SK-N-SH treated with all-trans-retinoic acid at 6 μM for 48 hours (cell line): Measurements from ENCODE around the gene KIF23.

Experiments used
- ATAC-seq: fragments of 200-7000 bp; cut with Tn5 transposase; 3 replicates; pipeline ENCODE4 v1.9.1; 2020; ENCODE audit warnings: mild to moderate bottlenecking, moderate library complexity
- ARNTL ChIP-seq: fragments of 450-650 bp; formaldehyde crosslinking; IDR thresholded peaks from 2 replicates; pipeline ENCODE4 v1.5.0; 2020; ENCODE audit warnings: low read depth, mild to moderate bottlenecking, moderate library complexity, borderline replicate concordance
- BACH2 ChIP-seq: fragments of 250-450 bp; sonication (Bioruptor Pico); IDR thresholded peaks from 2 replicates; pipeline ENCODE4 v1.9.0; 2021; ENCODE audit warnings: mild to moderate bottlenecking, borderline replicate concordance
- CSDC2 ChIP-seq: fragments of 250-450 bp; sonication (Bioruptor Pico); IDR thresholded peaks from 2 replicates; pipeline ENCODE4 v1.5.0; 2020; ENCODE audit warnings: mild to moderate bottlenecking, moderate library complexity
- ESRRG ChIP-seq: fragments of 250-450 bp; sonication (Bioruptor Pico); IDR thresholded peaks from 2 replicates; pipeline ENCODE4 v1.6.1; 2021; ENCODE audit warnings: mild to moderate bottlenecking
- GLIS3 ChIP-seq: fragments of 250-450 bp; sonication (Bioruptor Pico); IDR thresholded peaks from 2 replicates; pipeline ENCODE4 v1.5.0; 2020; ENCODE audit warnings: mild to moderate bottlenecking, moderate library complexity
- ISL1 ChIP-seq: fragments of 250-450 bp; sonication (Bioruptor Pico); IDR thresholded peaks from 2 replicates; pipeline ENCODE4 v2.1.2; 2022; ENCODE audit warnings: mild to moderate bottlenecking, moderate library complexity
- OSR1 ChIP-seq: fragments of 250-450 bp; sonication (Bioruptor Pico); IDR thresholded peaks from 2 replicates; pipeline ENCODE4 v1.8.0; 2022; ENCODE audit warnings: moderate library complexity, mild to moderate bottlenecking, inconsistent platforms
- PPARA ChIP-seq: fragments of 250-450 bp; sonication (Bioruptor Pico); IDR thresholded peaks from 2 replicates; pipeline ENCODE4 v1.5.0; 2020; ENCODE audit warnings: mild to moderate bottlenecking, borderline replicate concordance
- RARB ChIP-seq: fragments of 250-450 bp; sonication (Bioruptor Pico); IDR thresholded peaks from 2 replicates; pipeline ENCODE4 v1.8.0; 2021; ENCODE audit warnings: mild to moderate bottlenecking, moderate library complexity
- TCF4 ChIP-seq: fragments of 250-450 bp; sonication (Bioruptor Pico); IDR thresholded peaks from 2 replicates; pipeline ENCODE4 v1.8.0; 2021; ENCODE audit warnings: mild to moderate bottlenecking, moderate library complexity, borderline replicate concordance
- TOX ChIP-seq: fragments of 250-450 bp; sonication (Bioruptor Pico); IDR thresholded peaks from 2 replicates; pipeline ENCODE4 v1.8.0; 2021; ENCODE audit warnings: mild to moderate bottlenecking, moderate library complexity, borderline replicate concordance
- ZC3H10 ChIP-seq: fragments of 250-450 bp; sonication (Bioruptor Pico); IDR thresholded peaks from 2 replicates; pipeline ENCODE4 v1.5.1; 2021; ENCODE audit warnings: mild to moderate bottlenecking, moderate library complexity
- ZFP3 ChIP-seq: fragments of 250-450 bp; sonication (Bioruptor Pico); IDR thresholded peaks from 2 replicates; pipeline ENCODE4 v1.5.0; 2020; ENCODE audit warnings: mild to moderate bottlenecking, moderate library complexity
- ZFP30 ChIP-seq: fragments of 450-650 bp; formaldehyde crosslinking; IDR thresholded peaks from 2 replicates; pipeline ENCODE4 v1.5.0; 2022; ENCODE audit warnings: mild to moderate bottlenecking, moderate library complexity
- ZNF565 ChIP-seq: fragments of 450-650 bp; formaldehyde crosslinking; conservative IDR thresholded peaks from 2 replicates; pipeline ENCODE4 v1.5.0; 2020; ENCODE audit warnings: low read depth, mild to moderate bottlenecking, moderate library complexity
- ZNF70 ChIP-seq: fragments of 450-650 bp; formaldehyde crosslinking; IDR thresholded peaks from 2 replicates; pipeline ENCODE4 v1.5.0; 2020; ENCODE audit warnings: mild to moderate bottlenecking, moderate library complexity
- ZNF8 ChIP-seq: fragments of 450-650 bp; formaldehyde crosslinking; IDR thresholded peaks from 2 replicates; pipeline ENCODE4 v1.5.0; 2020; ENCODE audit warnings: mild to moderate bottlenecking, moderate library complexity
- TF ChIP-seq, protein P1 (sequence below): fragments of 250-450 bp; sonication (Bioruptor Pico); IDR thresholded peaks from 2 replicates; pipeline ENCODE4 v1.5.1; 2020; ENCODE audit warnings: low read depth, mild to moderate bottlenecking, moderate library complexity
- TF ChIP-seq, protein P2 (sequence below): fragments of 250-450 bp; sonication (Bioruptor Pico); IDR thresholded peaks from 2 replicates; pipeline ENCODE4 v1.8.0; 2020; ENCODE audit warnings: mild to moderate bottlenecking, moderate library complexity, borderline replicate concordance
- TF ChIP-seq, protein P3 (sequence below): fragments of 250-450 bp; sonication (Bioruptor Pico); IDR thresholded peaks from 2 replicates; pipeline ENCODE4 v1.5.1; 2021; ENCODE audit warnings: mild to moderate bottlenecking, moderate library complexity
- TF ChIP-seq, protein P4 (sequence below): fragments of 250-450 bp; sonication (Bioruptor Pico); IDR thresholded peaks from 2 replicates; pipeline ENCODE4 v1.8.0; 2021; ENCODE audit warnings: low read depth, mild to moderate bottlenecking, moderate library complexity, borderline replicate concordance

KIF23 gene

DNA sequence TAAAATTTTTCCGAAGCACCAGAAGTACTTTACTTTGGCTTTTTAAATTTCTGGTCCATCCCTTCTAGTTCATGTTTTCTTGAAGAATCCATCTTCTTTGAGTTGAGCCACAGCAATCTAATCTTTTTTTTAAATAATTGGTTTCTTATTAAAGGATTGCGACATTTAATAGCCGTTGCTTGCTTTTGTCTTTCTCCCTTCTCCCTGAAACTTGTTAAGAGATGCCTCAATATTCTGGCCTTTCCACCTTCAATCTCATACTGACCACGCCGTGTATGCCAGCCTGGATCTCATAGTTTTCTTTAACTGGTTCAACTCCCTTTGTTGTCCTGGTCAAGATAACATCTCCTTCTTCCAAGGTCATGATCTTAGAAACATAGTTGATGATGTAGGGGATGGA is 20.1 kb downstream of the KIF23 start:
- TF ChIP-seq, protein P1, sequence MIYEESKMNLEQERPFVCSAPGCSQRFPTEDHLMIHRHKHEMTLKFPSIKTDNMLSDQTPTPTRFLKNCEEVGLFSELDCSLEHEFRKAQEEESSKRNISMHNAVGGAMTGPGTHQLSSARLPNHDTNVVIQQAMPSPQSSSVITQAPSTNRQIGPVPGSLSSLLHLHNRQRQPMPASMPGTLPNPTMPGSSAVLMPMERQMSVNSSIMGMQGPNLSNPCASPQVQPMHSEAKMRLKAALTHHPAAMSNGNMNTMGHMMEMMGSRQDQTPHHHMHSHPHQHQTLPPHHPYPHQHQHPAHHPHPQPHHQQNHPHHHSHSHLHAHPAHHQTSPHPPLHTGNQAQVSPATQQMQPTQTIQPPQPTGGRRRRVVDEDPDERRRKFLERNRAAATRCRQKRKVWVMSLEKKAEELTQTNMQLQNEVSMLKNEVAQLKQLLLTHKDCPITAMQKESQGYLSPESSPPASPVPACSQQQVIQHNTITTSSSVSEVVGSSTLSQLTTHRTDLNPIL (CRISPR knock-in tag) = no peak
- no peak for TF ChIP-seq ZNF8 (CRISPR knock-in tag)
- TF ChIP-seq ISL1 (CRISPR knock-in tag) = no peak
- TF ChIP-seq PPARA = no peak
- no peak for TF ChIP-seq ESRRG (CRISPR knock-in tag)
- TF ChIP-seq ZFP30 (CRISPR knock-in tag) = no peak
- no peak for TF ChIP-seq OSR1 (CRISPR knock-in tag)
- TF ChIP-seq, protein P2, sequence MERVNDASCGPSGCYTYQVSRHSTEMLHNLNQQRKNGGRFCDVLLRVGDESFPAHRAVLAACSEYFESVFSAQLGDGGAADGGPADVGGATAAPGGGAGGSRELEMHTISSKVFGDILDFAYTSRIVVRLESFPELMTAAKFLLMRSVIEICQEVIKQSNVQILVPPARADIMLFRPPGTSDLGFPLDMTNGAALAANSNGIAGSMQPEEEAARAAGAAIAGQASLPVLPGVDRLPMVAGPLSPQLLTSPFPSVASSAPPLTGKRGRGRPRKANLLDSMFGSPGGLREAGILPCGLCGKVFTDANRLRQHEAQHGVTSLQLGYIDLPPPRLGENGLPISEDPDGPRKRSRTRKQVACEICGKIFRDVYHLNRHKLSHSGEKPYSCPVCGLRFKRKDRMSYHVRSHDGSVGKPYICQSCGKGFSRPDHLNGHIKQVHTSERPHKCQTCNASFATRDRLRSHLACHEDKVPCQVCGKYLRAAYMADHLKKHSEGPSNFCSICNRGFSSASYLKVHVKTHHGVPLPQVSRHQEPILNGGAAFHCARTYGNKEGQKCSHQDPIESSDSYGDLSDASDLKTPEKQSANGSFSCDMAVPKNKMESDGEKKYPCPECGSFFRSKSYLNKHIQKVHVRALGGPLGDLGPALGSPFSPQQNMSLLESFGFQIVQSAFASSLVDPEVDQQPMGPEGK (CRISPR knock-in tag) = no peak
- TF ChIP-seq, protein P3, sequence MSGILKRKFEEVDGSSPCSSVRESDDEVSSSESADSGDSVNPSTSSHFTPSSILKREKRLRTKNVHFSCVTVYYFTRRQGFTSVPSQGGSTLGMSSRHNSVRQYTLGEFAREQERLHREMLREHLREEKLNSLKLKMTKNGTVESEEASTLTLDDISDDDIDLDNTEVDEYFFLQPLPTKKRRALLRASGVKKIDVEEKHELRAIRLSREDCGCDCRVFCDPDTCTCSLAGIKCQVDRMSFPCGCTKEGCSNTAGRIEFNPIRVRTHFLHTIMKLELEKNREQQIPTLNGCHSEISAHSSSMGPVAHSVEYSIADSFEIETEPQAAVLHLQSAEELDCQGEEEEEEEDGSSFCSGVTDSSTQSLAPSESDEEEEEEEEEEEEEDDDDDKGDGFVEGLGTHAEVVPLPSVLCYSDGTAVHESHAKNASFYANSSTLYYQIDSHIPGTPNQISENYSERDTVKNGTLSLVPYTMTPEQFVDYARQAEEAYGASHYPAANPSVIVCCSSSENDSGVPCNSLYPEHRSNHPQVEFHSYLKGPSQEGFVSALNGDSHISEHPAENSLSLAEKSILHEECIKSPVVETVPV (CRISPR knock-in tag) = no peak
- no peak for TF ChIP-seq ZNF70 (CRISPR knock-in tag)
- no peak for ATAC-seq

DNA sequence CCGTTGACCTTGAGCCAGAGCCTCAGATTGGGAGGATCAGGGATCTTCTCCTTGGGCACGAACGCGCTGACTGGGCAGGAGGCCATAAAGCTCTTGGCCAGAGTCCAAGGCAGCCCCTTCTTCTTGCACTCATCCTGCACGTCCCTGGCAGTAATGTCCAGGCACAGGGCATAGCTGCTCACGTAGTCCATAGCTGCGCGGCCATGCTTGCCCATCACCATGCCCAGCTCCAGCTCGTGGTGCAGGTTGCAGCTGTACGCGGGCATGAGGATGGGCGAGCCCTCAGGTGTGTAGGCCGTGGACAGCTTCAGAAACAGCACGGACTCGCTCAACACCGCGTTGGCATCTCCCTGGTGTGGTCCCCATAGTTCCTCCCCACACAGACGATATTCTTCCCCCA is 20.5 kb downstream of the KIF23 start:
- no peak for ATAC-seq
- TF ChIP-seq ZFP30 (CRISPR knock-in tag) (no peak), CSDC2 (CRISPR knock-in tag) (no peak), ZNF70 (CRISPR knock-in tag) (no peak), ZNF8 (CRISPR knock-in tag) (no peak)
- TF ChIP-seq, all 23 proteins: peak for 0

DNA sequence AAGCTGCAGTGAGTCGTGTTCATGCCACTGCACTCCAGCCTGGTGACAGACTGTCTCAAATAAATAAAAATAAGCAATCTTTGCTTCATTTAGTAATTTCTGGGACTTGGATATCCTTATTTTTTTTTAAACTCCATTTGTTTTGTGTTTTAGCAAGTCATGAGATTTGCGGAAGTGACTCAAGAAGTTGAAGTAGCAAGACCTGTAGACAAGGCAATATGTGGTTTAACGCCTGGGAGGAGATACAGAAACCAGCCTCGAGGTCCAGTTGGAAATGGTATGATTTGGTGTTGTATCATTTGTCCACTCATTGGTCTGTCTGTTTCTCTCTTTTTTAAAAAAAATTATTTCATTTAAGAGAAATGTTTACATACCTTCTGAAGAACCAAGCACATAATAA is 21.8 kb downstream of the KIF23 start:
- ATAC-seq = no peak
- TF ChIP-seq, protein P4, sequence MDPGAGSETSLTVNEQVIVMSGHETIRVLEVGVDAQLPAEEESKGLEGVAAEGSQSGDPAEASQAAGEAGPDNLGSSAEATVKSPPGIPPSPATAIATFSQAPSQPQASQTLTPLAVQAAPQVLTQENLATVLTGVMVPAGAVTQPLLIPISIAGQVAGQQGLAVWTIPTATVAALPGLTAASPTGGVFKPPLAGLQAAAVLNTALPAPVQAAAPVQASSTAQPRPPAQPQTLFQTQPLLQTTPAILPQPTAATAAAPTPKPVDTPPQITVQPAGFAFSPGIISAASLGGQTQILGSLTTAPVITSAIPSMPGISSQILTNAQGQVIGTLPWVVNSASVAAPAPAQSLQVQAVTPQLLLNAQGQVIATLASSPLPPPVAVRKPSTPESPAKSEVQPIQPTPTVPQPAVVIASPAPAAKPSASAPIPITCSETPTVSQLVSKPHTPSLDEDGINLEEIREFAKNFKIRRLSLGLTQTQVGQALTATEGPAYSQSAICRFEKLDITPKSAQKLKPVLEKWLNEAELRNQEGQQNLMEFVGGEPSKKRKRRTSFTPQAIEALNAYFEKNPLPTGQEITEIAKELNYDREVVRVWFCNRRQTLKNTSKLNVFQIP = no peak
- TF ChIP-seq, all 23 proteins: peak for 0

DNA sequence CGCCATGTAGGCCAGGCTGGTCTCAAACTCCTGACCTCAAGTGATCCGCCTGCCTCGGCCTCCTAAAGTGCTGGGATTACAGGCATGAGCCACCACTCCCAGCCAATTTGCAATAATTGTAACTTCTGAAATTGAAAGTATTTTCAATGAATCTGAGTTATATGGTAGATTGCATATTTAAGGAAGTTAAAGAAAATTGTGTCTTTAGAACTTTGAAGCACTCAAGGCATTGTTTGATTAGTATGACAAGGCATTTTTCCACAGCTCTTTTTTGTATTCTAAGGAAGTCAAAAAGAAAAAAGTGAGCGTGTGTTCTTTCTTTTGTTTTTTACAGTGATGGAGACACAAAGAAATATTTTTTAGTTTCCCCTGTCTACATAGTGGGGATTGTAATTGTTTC is 22.8 kb downstream of the KIF23 start:
- TF ChIP-seq CSDC2 (CRISPR knock-in tag) (no peak), ZFP30 (CRISPR knock-in tag) (no peak), PPARA (no peak), ARNTL (no peak), TCF4 (CRISPR knock-in tag) (no peak), ZNF565 (CRISPR knock-in tag) (no peak), GLIS3 (no peak), ESRRG (CRISPR knock-in tag) (no peak), ZNF70 (CRISPR knock-in tag) (no peak), ZNF8 (CRISPR knock-in tag) (no peak)
- TF ChIP-seq, protein P1 (CRISPR knock-in tag) = no peak
- no peak for ATAC-seq

DNA sequence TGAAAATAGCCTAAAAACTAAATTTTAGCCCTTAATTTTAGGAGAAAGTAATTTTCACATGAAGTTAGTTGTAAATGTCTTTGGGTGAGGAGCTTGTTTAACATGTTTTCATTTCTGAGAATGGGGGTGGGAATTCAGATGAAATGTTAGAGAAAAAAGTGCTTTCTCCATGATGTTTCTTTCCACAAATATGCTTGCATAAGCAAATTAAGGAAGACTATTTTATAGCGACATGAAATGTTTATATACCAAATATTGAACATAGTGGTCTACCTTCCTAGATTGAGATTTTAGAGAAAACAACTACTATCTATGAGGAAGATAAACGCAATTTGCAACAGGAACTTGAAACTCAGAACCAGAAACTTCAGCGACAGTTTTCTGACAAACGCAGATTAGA is 25.5 kb downstream of the KIF23 start:
- ATAC-seq = no peak
- TF ChIP-seq PPARA = no peak
- no peak for TF ChIP-seq BACH2 (CRISPR knock-in tag)
- no peak for TF ChIP-seq CSDC2 (CRISPR knock-in tag)
- no peak for TF ChIP-seq TOX (CRISPR knock-in tag)
- TF ChIP-seq RARB (CRISPR knock-in tag) = no peak
- TF ChIP-seq GLIS3 = no peak
- TF ChIP-seq ZC3H10 (CRISPR knock-in tag) = no peak
- no peak for TF ChIP-seq ZFP3 (CRISPR knock-in tag)
- no peak for TF ChIP-seq ZNF8 (CRISPR knock-in tag)
- TF ChIP-seq ISL1 (CRISPR knock-in tag) = no peak
- TF ChIP-seq ZNF70 (CRISPR knock-in tag) = no peak
- no peak for TF ChIP-seq ZFP30 (CRISPR knock-in tag)
- TF ChIP-seq ARNTL = no peak
- TF ChIP-seq OSR1 (CRISPR knock-in tag) = no peak
- TF ChIP-seq, protein P2 (CRISPR knock-in tag) = no peak
- TF ChIP-seq, protein P3 (CRISPR knock-in tag) = no peak
- TF ChIP-seq, protein P1 (CRISPR knock-in tag) = no peak
- TF ChIP-seq ZNF565 (CRISPR knock-in tag) = no peak
